K562 (cell line): ENCODE results near the gene STK36. TPM values are rescaled to one million over a fixed set of nuclear protein-coding genes. Genes with fewer than 3 reads are reported as not detected.
A peak's percentile ranks its signal among the peaks of the same experiment; 100 is the strongest.

Experiments
- E2F4 ChIP-seq: sonication (generic); formaldehyde crosslinking; IDR thresholded peaks from 2 replicates; pipeline ENCODE4 v1.8.0; 2022; ENCODE audit warnings: mild to moderate bottlenecking, low read depth, missing genetic modification reagents
- HNRNPL ChIP-seq: fragments of 200-400 bp; formaldehyde crosslinking; IDR thresholded peaks from 2 replicates; pipeline ENCODE4 v1.6.1; 2017; ENCODE audit warnings: low read depth, mild to moderate bottlenecking, low read length
- JUN ChIP-seq, 2 experiments: sonication (generic) in 1 of 2; formaldehyde crosslinking in 1 of 2; IDR thresholded peaks; 2 replicates each; pipeline versions ENCODE4 v1.6.1 to v1.8.0; 2012 to 2022; ENCODE audit warnings: borderline replicate concordance in 2 of 2, mild to moderate bottlenecking in 2 of 2, improper control_type of control experiment in 1 of 2, low read depth in 1 of 2, low read length in 1 of 2, missing genetic modification reagents in 1 of 2
- MLX ChIP-seq, 2 experiments: fragments of 450-650 bp in 1 of 2; sonication (generic) in 1 of 2; formaldehyde crosslinking; conservative IDR thresholded peaks; 2 replicates each; pipeline versions ENCODE4 v1.4.0 to v1.8.1; 2020 to 2022; ENCODE audit warnings: mild to moderate bottlenecking in 1 of 2, missing genetic modification reagents in 1 of 2
- NFIC ChIP-seq: fragments of 450-650 bp; IDR thresholded peaks from 2 replicates; pipeline ENCODE4 v1.6.1; 2017; ENCODE audit warnings: mild to moderate bottlenecking, inconsistent platforms
- NR2C1 ChIP-seq, 2 experiments: fragments of 450-650 bp; IDR thresholded peaks; 2 replicates each; pipeline ENCODE4 v1.6.1; 2017; ENCODE audit warnings: mild to moderate bottlenecking in 2 of 2, antibody characterized with exemption in 1 of 2, inconsistent platforms in 1 of 2, missing compliant biosample characterization in 1 of 2, missing genetic modification characterization in 1 of 2
- RBM25 ChIP-seq: fragments of 200-400 bp; formaldehyde crosslinking; IDR thresholded peaks from 2 replicates; pipeline ENCODE4 v1.6.1; 2018; ENCODE audit warnings: low read length, low read depth, moderate library complexity; ENCODE audit not compliant: severe bottlenecking
- SAP30 ChIP-seq: fragments of 200-600 bp; sonication (generic); IDR thresholded peaks from 2 replicates; pipeline ENCODE4 v1.6.1; 2012; ENCODE audit warnings: borderline replicate concordance, low read depth, mild to moderate bottlenecking, moderate library complexity, low read length, control low read depth, inconsistent platforms; ENCODE audit not compliant: insufficient read depth, poor library complexity, severe bottlenecking
- ZBTB7A ChIP-seq: IDR thresholded peaks from 2 replicates; pipeline ENCODE4 v1.6.1; 2011; ENCODE audit warnings: low read depth, mild to moderate bottlenecking, low read length, moderate library complexity, borderline replicate concordance; ENCODE audit not compliant: control insufficient read depth
- ZMIZ1 ChIP-seq, 2 experiments: fragments of 150-350 bp in 1 of 2; IDR thresholded peaks; 2 replicates each; pipeline ENCODE4 v1.6.1; 2012 to 2016; ENCODE audit warnings: low read depth in 2 of 2, low read length in 2 of 2, mild to moderate bottlenecking in 1 of 2, moderate library complexity in 1 of 2
- ZNF12 ChIP-seq: sonication (generic); formaldehyde crosslinking; IDR thresholded peaks from 2 replicates; pipeline ENCODE4 v1.4.0; 2020; ENCODE audit warnings: mild to moderate bottlenecking, missing genetic modification reagents
- ZNF165 ChIP-seq: fragments of 250-450 bp; sonication (Bioruptor Pico); IDR thresholded peaks from 2 replicates; pipeline ENCODE4 v1.4.0; 2020; ENCODE audit warnings: borderline replicate concordance
- ZNF395 ChIP-seq: fragments of 200-800 bp; sonication (Bioruptor generic); IDR thresholded peaks from 2 replicates; pipeline ENCODE4 v1.6.1; 2017; ENCODE audit warnings: missing genetic modification characterization, missing compliant biosample characterization
- ZNF764 ChIP-seq: fragments of 250-450 bp; sonication (Bioruptor Pico); IDR thresholded peaks from 2 replicates; pipeline ENCODE4 v1.4.0; 2020; ENCODE audit warnings: low read depth, mild to moderate bottlenecking, moderate library complexity
- ZZZ3 ChIP-seq: fragments of 450-650 bp; IDR thresholded peaks from 2 replicates; pipeline ENCODE4 v1.6.1; 2016; ENCODE audit warnings: antibody characterized with exemption, mild to moderate bottlenecking, moderate library complexity
- polyA plus RNA-seq, 8 experiments: library from polyadenylated mRNA; depleted of rRNA in 4 of 8; stranded (reverse) in 5 of 8; unstranded in 3 of 8; fragments of >200 nt; fragmentation: Nextera tagmentation in 2 of 8; fragmentation: Illumina TruSeq in 1 of 8; extraction: Ambion mirVana in 2 of 8; extraction: Trizol in 1 of 8; gene quantifications; 2 replicates each; pipeline versions ENCODE4 v1.2.1 to v1.2.3, GENCODE V29; 2011 to 2014; ENCODE audit warnings: inconsistent platforms in 1 of 8, missing spikeins in 1 of 8
- total RNA-seq, 7 experiments: library from RNA; depleted of rRNA in 6 of 7; stranded (reverse); fragments of >200 nt in 6 of 7; fragmentation: Illumina TruSeq in 2 of 7; extraction: Trizol in 2 of 7; gene quantifications; 2 replicates each; pipeline versions ENCODE4 v1.2.1 to v1.2.3, GENCODE V29; 2011 to 2021; ENCODE audit warnings: low replicate concordance in 1 of 7

The STK36 gene
- total and polyA plus RNA-seq, 9 of the 15 experiments (the other 6 are each of a cell fraction or from before 2014, with no cell fraction given): 3.5 to 12.4 (median 6.7) TPM

- TF ChIP-seq ZNF395 (CRISPR knock-in tag): no peak
- peak; percentile 10; the same call in 1 of the 2 replicates for TF ChIP-seq ZBTB7A
- TF ChIP-seq NR2C1 (IDR thresholded peaks at IDR 0.05): peak; percentile 21; the same call in 1 of the 2 replicates
- 0 out of 2 replicates have a peak, but pooled peaks have one; percentile 31 for TF ChIP-seq NR2C1 (tag; IDR thresholded peaks at IDR 0.05)
- TF ChIP-seq RBM25: no peak
- TF ChIP-seq SAP30: no peak
- no peak for TF ChIP-seq ZNF12 (CRISPR knock-in tag)
- peak; percentile 35; the same call in 1 of the 2 replicates for TF ChIP-seq NFIC
- no peak for TF ChIP-seq JUN (IDR thresholded peaks at IDR 0.05; ENCODE audit: borderline replicate concordance, low read depth, low read length)
- no peak for TF ChIP-seq JUN (CRISPR knock-in tag; IDR thresholded peaks at IDR 0.05; ENCODE audit: borderline replicate concordance)
- 0 out of 4 replicates have a peak, but pooled peaks of 1 of the 2 experiments have one; percentile 39 for TF ChIP-seq ZMIZ1 (IDR thresholded peaks at IDR 0.05; ENCODE audit: low read depth in 2 of 2, low read length in 2 of 2)
- no peak for TF ChIP-seq ZNF165 (CRISPR knock-in tag)
- TF ChIP-seq E2F4 (CRISPR knock-in tag): no peak
- no peak for TF ChIP-seq MLX (CRISPR knock-in tag; conservative IDR thresholded peaks at IDR 0.05)
- peak; percentile 79 for TF ChIP-seq ZZZ3
- TF ChIP-seq ZNF764 (CRISPR knock-in tag): no peak
- TF ChIP-seq HNRNPL: no peak
Observed at GRCh38 chr2:218671654-218672566, at the start of gene STK36, which contains the start of gene RNF25 (continued).
